H1 (cell line): Measurements from ENCODE around the gene SMARCB1. TPM values are rescaled to one million over a fixed set of nuclear protein-coding genes. Genes with fewer than 3 reads are reported as not detected.
A peak's percentile ranks its signal among the peaks of the same experiment; 100 is the strongest.

Source experiments
- CTCF ChIA-PET: fragments of 300-600 bp; sonication (Branson Sonifier 250); formaldehyde crosslinking; loops from one replicate; lab custom pipeline; 2021; ENCODE audit not compliant: partially characterized antibody; lab: Charles Lee
- POLR2A ChIA-PET: fragments of 300-600 bp; sonication (Branson Sonifier 250); formaldehyde crosslinking; loops from one replicate; lab custom pipeline; 2021; ENCODE audit warnings: inconsistent platforms; ENCODE audit not compliant: partially characterized antibody; lab: Charles Lee
- DNase-seq, 2 experiments: peaks; one replicate each; pipeline versions ENCODE4 v3.0.0 to v3.0.0-alpha.2; 2010 to 2022; ENCODE audit warnings: low spot score in 2 of 2, low read depth in 1 of 2, mixed read lengths in 1 of 2
- FAIRE-seq: peaks from 2 replicates; lab custom pipeline; 2011; peaks lifted over from hg19 to GRCh38; lab: Jason Lieb, UNC
- H2AFZ ChIP-seq: 2 replicates; pipeline ENCODE4 v1.8.1; 2012; ENCODE audit warnings: low read length, inconsistent platforms
- H2AK5ac ChIP-seq: 2 replicates; pipeline ENCODE4 v1.6.1; 2013; ENCODE audit warnings: low read depth, low read length
- H2BK120ac ChIP-seq: replicated peaks from 2 replicates; pipeline ENCODE3; 2013; ENCODE audit warnings: low read depth, low read length, inconsistent platforms
- H2BK12ac ChIP-seq: 2 replicates; pipeline ENCODE4 v1.6.1; 2013; ENCODE audit warnings: low read depth, low read length
- H2BK15ac ChIP-seq: 2 replicates; pipeline ENCODE4 v1.6.1; 2013; ENCODE audit warnings: low read length
- H2BK20ac ChIP-seq: 2 replicates; pipeline ENCODE4 v1.6.1; 2013; ENCODE audit warnings: low read length
- H2BK5ac ChIP-seq: 2 replicates; pipeline ENCODE4 v1.6.1; 2013; ENCODE audit warnings: low read depth, low read length
- H3K14ac ChIP-seq: 2 replicates; pipeline ENCODE4 v1.6.1; 2013; ENCODE audit warnings: inconsistent platforms; ENCODE audit not compliant: insufficient read length
- H3K18ac ChIP-seq: 2 replicates; pipeline ENCODE4 v1.6.1; 2013; ENCODE audit warnings: low read length; ENCODE audit errors: extremely low read depth
- H3K23ac ChIP-seq: 2 replicates; pipeline ENCODE4 v1.6.1; 2013; ENCODE audit warnings: inconsistent platforms; ENCODE audit not compliant: insufficient read length
- H3K23me2 ChIP-seq: 2 replicates; pipeline ENCODE4 v1.6.1; 2013; ENCODE audit warnings: low read depth, low read length
- H3K27ac ChIP-seq: 2 replicates; pipeline ENCODE4 v1.6.1; 2011; ENCODE audit warnings: low read depth, low read length, inconsistent platforms
- H3K27me3 ChIP-seq, 4 experiments: replicated peaks in 1 of 4; 1 replicate in 1 of 4; 2 replicates in 3 of 4; pipeline versions ENCODE4 v1.6.1 to v1.8.1; 2011 to 2013; ENCODE audit warnings: low read length in 3 of 4, mild to moderate bottlenecking in 3 of 4, inconsistent platforms in 2 of 4, mixed read lengths in 2 of 4, moderate library complexity in 1 of 4; ENCODE audit not compliant: control insufficient read depth in 3 of 4, insufficient read depth in 3 of 4; ENCODE audit errors: extremely low read depth in 1 of 4
- H3K36me3 ChIP-seq, 4 experiments: 2 replicates each; pipeline versions ENCODE4 v1.6.1 to v1.8.1; 2011 to 2013; ENCODE audit warnings: mild to moderate bottlenecking in 4 of 4, low read length in 3 of 4, moderate library complexity in 2 of 4, control low read depth in 1 of 4, inconsistent platforms in 1 of 4; ENCODE audit not compliant: insufficient read depth in 4 of 4, control insufficient read depth in 2 of 4
- H3K4ac ChIP-seq: replicated peaks from 2 replicates; pipeline ENCODE3; 2013; ENCODE audit warnings: low read length, low read depth, mixed read lengths, inconsistent platforms; ENCODE audit not compliant: insufficient read length
- H3K4me1 ChIP-seq, 4 experiments: replicated peaks in 1 of 4; 1 replicate in 1 of 4; 2 replicates in 3 of 4; pipeline versions ENCODE4 v1.6.1 to v1.8.1; 2011 to 2013; ENCODE audit warnings: low read length in 3 of 4, inconsistent platforms in 2 of 4, mixed read lengths in 1 of 4; ENCODE audit not compliant: insufficient read depth in 4 of 4, control insufficient read depth in 3 of 4
- H3K4me2 ChIP-seq, 2 experiments: 2 replicates each; pipeline versions ENCODE4 v1.6.1 to v1.8.1; 2011 to 2013; ENCODE audit warnings: low read depth in 2 of 2, low read length in 2 of 2, control low read depth in 1 of 2, inconsistent platforms in 1 of 2, mild to moderate bottlenecking in 1 of 2; ENCODE audit not compliant: insufficient read depth in 1 of 2
- H3K4me3 ChIP-seq, 4 experiments: fragments of 200-600, 300-600 bp in 1 of 4; sonication (generic), shearing (Covaris generic), sonication (Bioruptor Twin) in 1 of 4; 2 replicates each; pipeline versions ENCODE4 v1.5.1 to v1.8.1; 2011 to 2016; ENCODE audit warnings: low read length in 4 of 4, low read depth in 3 of 4, control low read depth in 2 of 4, inconsistent platforms in 2 of 4, mild to moderate bottlenecking in 2 of 4, mixed read lengths in 1 of 4, moderate library complexity in 1 of 4; ENCODE audit not compliant: insufficient read depth in 2 of 4; ENCODE audit errors: extremely low read depth in 1 of 4
- H3K56ac ChIP-seq: replicated peaks from 2 replicates; pipeline ENCODE3; 2013; ENCODE audit warnings: low read depth, mild to moderate bottlenecking, mixed read lengths, low read length, inconsistent platforms; ENCODE audit not compliant: insufficient read length
- H3K79me1 ChIP-seq: 2 replicates; pipeline ENCODE4 v1.6.1; 2013; ENCODE audit warnings: low read depth, low read length, control low read depth
- H3K79me2 ChIP-seq, 2 experiments: 2 replicates each; pipeline versions ENCODE4 v1.6.1 to v1.8.1; 2012 to 2013; ENCODE audit warnings: low read length in 2 of 2, mild to moderate bottlenecking in 2 of 2, inconsistent platforms in 1 of 2; ENCODE audit not compliant: insufficient read depth in 2 of 2, control insufficient read depth in 1 of 2
- H3K9ac ChIP-seq, 4 experiments: replicated peaks in 1 of 4; 1 replicate in 1 of 4; 2 replicates in 3 of 4; pipeline versions ENCODE4 v1.6.1 to v1.8.1; 2011 to 2013; ENCODE audit warnings: low read depth in 3 of 4, low read length in 3 of 4, control low read depth in 2 of 4, mild to moderate bottlenecking in 2 of 4, moderate library complexity in 2 of 4, inconsistent platforms in 1 of 4; ENCODE audit errors: extremely low read depth in 1 of 4
- H3K9me3 ChIP-seq, 2 experiments: 2 replicates each; pipeline versions ENCODE4 v1.6.1 to v1.8.1; 2012 to 2013; ENCODE audit warnings: mild to moderate bottlenecking in 2 of 2, moderate library complexity in 2 of 2, control low read depth in 1 of 2, inconsistent platforms in 1 of 2, low read depth in 1 of 2, low read length in 1 of 2, mixed read lengths in 1 of 2; ENCODE audit not compliant: insufficient read depth in 2 of 2
- H4K20me1 ChIP-seq, 2 experiments: replicated peaks in 1 of 2; 2 replicates each; pipeline versions ENCODE3 to v1.8.1; 2011 to 2013; ENCODE audit warnings: inconsistent platforms in 2 of 2, low read length in 2 of 2, mild to moderate bottlenecking in 1 of 2; ENCODE audit not compliant: insufficient read depth in 2 of 2, control insufficient read depth in 1 of 2
- H4K5ac ChIP-seq: 2 replicates; pipeline ENCODE4 v1.6.1; 2013; ENCODE audit warnings: low read length, low read depth, mixed read lengths, inconsistent platforms; ENCODE audit not compliant: insufficient read length
- H4K8ac ChIP-seq: 2 replicates; pipeline ENCODE4 v1.8.0; 2013; ENCODE audit warnings: mild to moderate bottlenecking, moderate library complexity, low read length, inconsistent platforms; ENCODE audit not compliant: insufficient read depth; ENCODE audit errors: extremely low read depth
- H4K91ac ChIP-seq: replicated peaks from 2 replicates; pipeline ENCODE3; 2013; ENCODE audit warnings: low read length, mixed read lengths, inconsistent platforms; ENCODE audit not compliant: insufficient read length
- BRCA1 ChIP-seq: IDR thresholded peaks from 2 replicates; pipeline ENCODE4 v1.6.1; 2012; ENCODE audit warnings: low read depth, low read length, improper control_type of control experiment
- EGR1 ChIP-seq: IDR thresholded peaks from 2 replicates; pipeline ENCODE4 v1.6.1; 2011; ENCODE audit warnings: low read depth, low read length, borderline replicate concordance
- EZH2 ChIP-seq: fragments of 200-600 bp; sonication (generic); IDR thresholded peaks from 2 replicates; pipeline ENCODE4 v1.7.1; 2012; ENCODE audit warnings: low read depth, mild to moderate bottlenecking, moderate library complexity, low read length, inconsistent platforms; ENCODE audit not compliant: severe bottlenecking
- RNF2 ChIP-seq: fragments of 200-900, 300-1000 bp; sonication (generic); IDR thresholded peaks from 2 replicates; pipeline ENCODE4 v1.7.1; 2016; ENCODE audit warnings: borderline replicate concordance, low read depth, mild to moderate bottlenecking, antibody characterized with exemption, low read length; ENCODE audit not compliant: poor library complexity, severe bottlenecking; ENCODE audit errors: missing control alignments
- SP2 ChIP-seq: IDR thresholded peaks from 2 replicates; pipeline ENCODE4 v1.6.1; 2012; ENCODE audit warnings: mild to moderate bottlenecking, low read length, inconsistent platforms
- WGBS, 2 experiments: shearing (Covaris generic) in 1 of 2; methylation state at CpG; one replicate each; pipeline versions ENCODE4 v1.1.6 to v1.1.7; 2013 to 2015; ENCODE audit warnings: low lambda C conversion rate in 2 of 2, mixed read lengths in 2 of 2, inconsistent platforms in 1 of 2, low coverage in 1 of 2, missing lambda C conversion rate in 1 of 2; ENCODE audit not compliant: insufficient replicate concordance in 2 of 2, insufficient coverage in 1 of 2, insufficient read length in 1 of 2; ENCODE audit errors: extremely low coverage in 1 of 2, missing lambda C conversion rate in 1 of 2; 5-methylcytosine and 5-hydroxymethylcytosine counted together
- polyA plus RNA-seq, 7 experiments: library from polyadenylated mRNA; depleted of rRNA in 3 of 7; stranded (reverse) in 5 of 7; unstranded in 2 of 7; fragments of >200 nt in 5 of 7; fragments of 200-250 nt in 2 of 7; gene quantifications; 1 replicate in 5 of 7; 2 replicates in 1 of 7; 4 replicates in 1 of 7; pipeline versions ENCODE4 v1.2.1 to v1.2.3, GENCODE V29; 2011 to 2013; ENCODE audit warnings: missing spikeins in 2 of 7, mixed read lengths in 2 of 7
- total RNA-seq: library from RNA; stranded (reverse); fragmentation: NEBNext Ultra II Directional; extraction: Animal tissue kit (Norgen Biotek cat#: 25700); gene quantifications from 2 replicates; pipeline ENCODE4 v1.2.1, GENCODE V29; 2021

The SMARCB1 gene
- total and polyA plus RNA-seq, 2 of the 8 experiments (the other 6 are each of a cell fraction or from before 2014, with no cell fraction given), result 116 to 145 TPM

DNA sequence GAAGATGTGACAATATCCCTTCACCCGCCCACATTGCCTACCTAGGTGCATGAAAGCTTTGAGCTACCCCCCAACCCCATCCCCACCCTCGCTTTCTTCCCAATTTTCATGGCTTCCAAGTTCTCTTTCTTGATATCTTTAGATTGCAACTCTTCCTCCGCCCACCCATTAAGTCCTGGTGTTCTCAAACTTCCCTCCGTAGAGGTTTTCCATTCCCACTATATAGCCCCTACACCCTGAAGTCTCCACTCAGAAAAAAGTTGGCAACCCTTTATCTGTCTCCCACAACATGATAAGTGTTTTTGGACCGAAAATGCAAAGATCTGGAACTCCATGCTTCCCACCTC, 36.4 kb upstream of the SMARCB1 start:
- Histone ChIP-seq H2AK5ac (no peak overlapping the region), H4K20me1 (no peaks in the 10 kb centered on the region), H3K18ac (no peak overlapping the region), H2BK20ac (no peak overlapping the region), H4K8ac (no peak overlapping the region), H3K4me3 (peak overlapping the region; percentile 59 to 83 (median 78)), H3K9me3 (no peaks in the 10 kb centered on the region), H3K23me2 (peaks cover 11% of the 10 kb centered on the region; the same call in 1 of the 2 replicates), H4K91ac (no peak overlapping the region), H2BK15ac (no peak overlapping the region), H2BK120ac (no peak overlapping the region), H3K79me2 (no peaks in the 10 kb centered on the region), H3K79me1 (no peaks in the 10 kb centered on the region), H3K27me3 (no peaks in the 10 kb centered on the region), H2AFZ (peak overlapping the region; percentile 78; the same call in 1 of the 2 replicates), H2BK5ac (no peak overlapping the region), H3K23ac (no peak overlapping the region), H3K4ac (no peak overlapping the region), H2BK12ac (no peak overlapping the region), H3K36me3 (no peaks in the 10 kb centered on the region), H4K5ac (no peak overlapping the region), H3K56ac (no peak overlapping the region), H3K9ac (peak overlapping the region in 3 of 4 experiments; percentile 38 to 62 (median 49); a peak in 3 of 7 replicates), H3K4me1 (peaks cover 0 to 6% (median 2%) of the 10 kb centered on the region in 4 experiments; a peak in 3 of 7 replicates), H3K4me2 (peak overlapping the region; percentile 74 to 95), H3K14ac (no peak overlapping the region), H3K27ac (no peak overlapping the region)
- ChIA-PET POLR2A (interaction anchor here (0.9 to 2.3 kb wide), 5 partner anchors 13 to 99 kb away, joined by 3 to 8 read pairs (median 3); partner anchors contain the start of gene CHCHD10), CTCF (interaction anchor here (0.5 to 1.7 kb wide), 2 partner anchors 18 to 26 kb away, joined by 3 to 5 read pairs; partner anchors contain the start of gene CHCHD10)
- no peak for FAIRE-seq
- DNase-seq, result no peak
- 51% methylated on average over 5 of the region's 5 CpGs; no CpG with 5 or more reads in 1 of the 2 experiments for WGBS, 2 experiments
- no peak for TF ChIP-seq EGR1
- no peak for TF ChIP-seq EZH2
- TF ChIP-seq RNF2, result no peak
- TF ChIP-seq BRCA1, result no peak
- TF ChIP-seq SP2, result no peak
